HG02943 (cell line): Measurements from ENCODE around the gene IL4.

Experiments
- ATAC-seq: cut with Tn5 transposase; IDR thresholded peaks from one replicate; pipeline ENCODE4 v1.9.1; 2021; ENCODE audit warnings: mild to moderate bottlenecking, low read depth, moderate library complexity; ENCODE audit not compliant: unreplicated experiment

Gene IL4

GRCh38 chr5:132657676-132658380, 16.0 kb upstream of the IL4 start, which contains the start of gene IL13:
Gene IL13, plus strand, starts transcription at chr5:132658173. Its CDS starts 14 bp downstream, at chr5:132658187.
- ATAC-seq: no peak

- no peak for ATAC-seq
Measured at GRCh38 chr5:132658381-132659302, 15.1 kb upstream of the IL4 start.

- ATAC-seq: no peak
Measured at GRCh38 chr5:132659598-132660493, 13.9 kb upstream of the IL4 start.

GRCh38 chr5:132661231-132662003, 12.4 kb upstream of the IL4 start:
- ATAC-seq: no peak

- no peak for ATAC-seq
Measured at GRCh38 chr5:132662004-132662401, 11.8 kb upstream of the IL4 start.

- peak; percentile 47 for ATAC-seq
Measured at GRCh38 chr5:132662925-132663770, 10.6 kb upstream of the IL4 start.

- peak; percentile 46 for ATAC-seq
Measured at GRCh38 chr5:132663771-132664695, 9.8 kb upstream of the IL4 start.

GRCh38 chr5:132664696-132665209, 9.0 kb upstream of the IL4 start:
- no peak for ATAC-seq

GRCh38 chr5:132665574-132666080, 8.2 kb upstream of the IL4 start:
- ATAC-seq: no peak

- ATAC-seq: no peak
Measured at GRCh38 chr5:132666310-132667123, 7.3 kb upstream of the IL4 start.

GRCh38 chr5:132667309-132667708, 6.5 kb upstream of the IL4 start:
- no peak for ATAC-seq

GRCh38 chr5:132667761-132668705, 5.8 kb upstream of the IL4 start:
- no peak for ATAC-seq

GRCh38 chr5:132668706-132669454, 4.9 kb upstream of the IL4 start:
- ATAC-seq: no peak

- ATAC-seq: no peak
Measured at GRCh38 chr5:132669455-132669820, 4.4 kb upstream of the IL4 start.
